GM21360 (cell line): ENCODE measurements around the gene ALK.
"Not testable (repeated sequence)": the region's sequence is repeated elsewhere in the genome, so short reads cannot be mapped to it uniquely, and the experiment has no call there.

ENCODE experiments used
- ATAC-seq: cut with Tn5 transposase; IDR thresholded peaks from one replicate; pipeline ENCODE4 v1.9.1; 2021; ENCODE audit warnings: mild to moderate bottlenecking, moderate library complexity; ENCODE audit not compliant: unreplicated experiment

Gene ALK

GRCh38 chr2:29267720-29268119, 653.7 kb downstream of the ALK start:
- no peak for ATAC-seq

- no peak for ATAC-seq
These were observed 657.5 kb downstream of the ALK start for GRCh38 chr2:29263886-29264285.

GRCh38 chr2:29262681-29263260, 658.6 kb downstream of the ALK start:
- ATAC-seq, result no peak

GRCh38 chr2:29261003-29261402, 660.4 kb downstream of the ALK start:
- ATAC-seq, result no peak

GRCh38 chr2:29260142-29260772, 661.1 kb downstream of the ALK start:
- no peak for ATAC-seq

- ATAC-seq, result no peak
These were observed 662.2 kb downstream of the ALK start for GRCh38 chr2:29259221-29259620.

GRCh38 chr2:29255004-29255403, 666.4 kb downstream of the ALK start:
- ATAC-seq, result no peak

GRCh38 chr2:29253495-29254275, 667.7 kb downstream of the ALK start:
- ATAC-seq, result not testable (repeated sequence)

GRCh38 chr2:29253026-29253425, 668.4 kb downstream of the ALK start:
- no peak for ATAC-seq

GRCh38 chr2:29251406-29251805, 670.0 kb downstream of the ALK start:
- no peak for ATAC-seq

GRCh38 chr2:29250977-29251376, 670.4 kb downstream of the ALK start:
- ATAC-seq, result no peak

GRCh38 chr2:29249666-29250253, 671.6 kb downstream of the ALK start:
- no peak for ATAC-seq

- ATAC-seq, result no peak
These were observed 674.0 kb downstream of the ALK start for GRCh38 chr2:29247336-29247914.

GRCh38 chr2:29246383-29247300, 674.7 kb downstream of the ALK start:
- ATAC-seq, result no peak

- ATAC-seq, result no peak
These were observed 675.5 kb downstream of the ALK start for GRCh38 chr2:29245742-29246382.

GRCh38 chr2:29245035-29245741, 676.2 kb downstream of the ALK start:
- not testable (repeated sequence) for ATAC-seq

- no peak for ATAC-seq
These were observed 678.6 kb downstream of the ALK start for GRCh38 chr2:29242621-29243375.

- no peak for ATAC-seq
These were observed 679.3 kb downstream of the ALK start for GRCh38 chr2:29241955-29242565.
